Amniotic stem cell (primary cell): Measurements from ENCODE around the gene STAT5A.
"Not testable (repeated sequence)": the region's sequence is repeated elsewhere in the genome, so short reads cannot be mapped to it uniquely, and the experiment has no call there.

Experiments
- DNase-seq: peaks from one replicate; lab custom pipeline; 2025; lab: John Stamatoyannopoulos, UW

The STAT5A gene

DNA sequence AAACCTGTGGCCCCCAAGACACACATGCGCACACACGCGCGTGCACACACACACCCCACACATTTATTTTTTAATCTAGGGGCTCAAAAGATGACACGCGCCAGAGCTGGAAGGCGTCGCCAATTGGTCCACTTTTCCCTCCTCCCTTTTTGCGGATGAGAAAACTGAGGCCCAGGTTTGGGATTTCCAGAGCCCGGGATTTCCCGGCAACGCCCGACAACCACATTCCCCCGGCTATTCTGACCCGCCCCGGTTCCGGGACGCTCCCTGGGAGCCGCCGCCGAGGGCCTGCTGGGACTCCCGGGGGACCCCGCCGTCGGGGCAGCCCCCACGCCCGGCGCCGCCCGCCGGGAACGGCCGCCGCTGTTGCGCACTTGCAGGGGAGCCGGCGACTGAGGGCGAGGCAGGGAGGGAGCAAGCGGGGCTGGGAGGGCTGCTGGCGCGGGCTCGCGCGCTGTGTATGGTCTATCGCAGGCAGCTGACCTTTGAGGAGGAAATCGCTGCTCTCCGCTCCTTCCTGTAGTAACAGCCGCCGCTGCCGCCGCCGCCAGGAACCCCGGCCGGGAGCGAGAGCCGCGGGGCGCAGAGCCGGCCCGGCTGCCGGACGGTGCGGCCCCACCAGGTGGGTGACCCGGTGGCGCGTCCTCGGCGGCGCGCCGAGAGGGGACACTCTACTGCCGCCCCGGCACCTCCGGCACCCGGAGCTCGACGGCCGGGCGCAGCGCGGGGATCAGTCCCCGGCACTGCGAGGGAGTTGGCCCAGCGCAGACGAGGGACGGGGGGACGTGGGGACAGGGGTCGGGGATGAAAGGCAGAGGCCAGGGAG, at the start of gene STAT5A:
Gene STAT5A, plus strand, starts transcription at position 522 of the 826 bp plus-strand sequence. CDS start 914 bp downstream, outside the sequence.
- DNase-seq, result no peak

DNA sequence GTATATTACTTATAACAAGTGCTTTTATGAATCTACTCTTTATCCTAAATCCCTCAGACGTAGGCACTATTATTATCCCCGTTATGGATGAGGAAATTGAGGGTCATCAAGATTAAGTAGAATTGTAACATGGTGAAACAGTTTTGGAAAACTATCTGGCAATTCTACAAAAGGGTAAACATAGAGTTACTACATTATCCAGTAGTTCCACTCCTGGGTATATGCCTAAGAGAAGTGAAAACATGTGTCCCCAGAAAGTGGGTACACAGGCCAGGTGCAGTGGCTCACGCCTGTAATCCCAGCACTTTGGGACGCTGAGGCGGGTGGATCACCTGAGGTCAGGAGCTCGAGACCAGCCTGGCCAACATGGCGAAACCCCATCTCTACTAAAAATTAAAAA, 48.7 kb upstream of the STAT5A start:
- DNase-seq, result not testable (repeated sequence)

DNA sequence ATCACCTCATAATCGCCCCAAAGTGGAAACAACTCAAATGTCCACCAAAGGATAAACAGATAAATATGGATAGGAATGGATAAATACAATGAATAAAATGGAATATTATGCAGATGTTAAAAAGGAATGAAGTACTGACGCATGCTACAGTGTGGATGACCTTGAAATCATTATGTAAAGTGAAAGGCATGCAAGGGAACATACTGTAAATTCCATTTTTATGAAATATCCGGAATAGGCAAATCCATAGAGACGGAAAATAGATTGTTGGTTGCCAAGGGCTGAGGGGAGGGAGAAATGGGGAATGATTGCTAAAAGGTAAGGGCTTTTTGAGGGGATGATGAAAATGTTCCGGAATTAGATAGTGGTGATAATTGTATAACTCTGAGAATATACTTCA, 48.1 kb upstream of the STAT5A start:
- no peak for DNase-seq

GRCh38 chr17:42240863-42241262, 47.4 kb upstream of the STAT5A start:
- not testable (repeated sequence) for DNase-seq

GRCh38 chr17:42241871-42242270, 46.4 kb upstream of the STAT5A start:
- DNase-seq, result no peak

- DNase-seq, result no peak
Measured at GRCh38 chr17:42243493-42243982, 44.8 kb upstream of the STAT5A start.

DNA sequence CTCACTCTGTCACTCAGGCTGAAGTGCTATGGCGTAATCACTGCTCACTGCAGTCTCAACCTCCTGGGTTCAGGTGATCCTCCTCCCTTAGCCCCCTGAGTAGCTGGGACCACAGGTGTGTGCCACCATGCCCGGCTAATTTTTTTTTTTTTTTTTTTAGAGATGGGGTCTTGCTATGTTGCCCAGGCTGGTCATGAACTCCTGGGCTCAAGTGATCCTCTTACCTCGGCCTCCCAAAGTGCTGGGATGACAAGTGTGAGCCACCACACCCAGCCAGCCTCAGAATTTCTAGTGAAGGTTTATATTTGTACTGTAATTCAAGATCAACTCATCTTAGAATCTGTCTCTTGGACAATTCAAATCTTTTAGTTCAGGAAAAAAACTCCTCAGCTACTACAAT, 44.2 kb upstream of the STAT5A start:
- DNase-seq, result not testable (repeated sequence)

- not testable (repeated sequence) for DNase-seq
Measured at GRCh38 chr17:42245183-42245582, 43.1 kb upstream of the STAT5A start.

GRCh38 chr17:42246515-42246914, 41.8 kb upstream of the STAT5A start:
- no peak for DNase-seq

- DNase-seq, result no peak
Measured at GRCh38 chr17:42247734-42248133, 40.6 kb upstream of the STAT5A start.

DNA sequence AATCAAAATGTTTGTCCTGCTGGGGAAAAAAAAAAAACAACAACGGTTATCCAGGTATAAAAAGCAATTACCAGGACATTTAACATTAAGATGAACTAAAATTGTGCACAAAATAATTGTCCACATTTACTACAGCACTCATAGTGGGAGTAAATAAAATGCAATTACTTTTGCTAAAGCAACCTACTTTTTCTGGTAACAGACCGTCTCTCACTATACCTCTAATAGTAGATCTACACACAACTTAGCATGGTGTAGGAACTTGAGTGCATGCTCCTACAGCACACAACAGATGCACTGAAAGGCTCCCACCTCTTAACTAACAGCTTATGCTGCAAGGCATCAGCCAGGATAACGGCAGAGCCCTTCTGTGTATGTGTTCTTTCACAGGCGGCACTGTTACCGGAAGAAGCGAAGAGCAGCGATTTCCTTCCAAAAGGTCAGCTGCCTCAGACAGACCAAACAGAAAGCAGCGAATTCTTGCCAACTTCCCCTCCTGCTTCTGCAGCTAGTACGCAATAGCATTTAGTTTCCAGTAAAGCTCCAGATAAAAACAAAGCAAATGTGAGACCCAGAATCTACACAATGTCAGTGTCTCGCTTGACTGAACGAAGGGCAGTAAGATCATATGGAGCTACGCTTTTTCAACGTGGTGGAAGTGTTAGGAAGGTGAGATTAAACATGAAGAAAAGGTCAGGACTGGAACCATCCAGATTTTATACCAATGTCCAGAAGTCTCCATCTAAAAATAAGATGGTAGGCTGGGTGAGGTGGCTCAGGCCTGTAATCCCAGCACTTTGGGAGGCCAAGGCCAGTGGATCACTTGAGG, 39.7 kb upstream of the STAT5A start:
- DNase-seq, result no peak

GRCh38 chr17:42249681-42250446, 38.4 kb upstream of the STAT5A start:
- no peak for DNase-seq

DNA sequence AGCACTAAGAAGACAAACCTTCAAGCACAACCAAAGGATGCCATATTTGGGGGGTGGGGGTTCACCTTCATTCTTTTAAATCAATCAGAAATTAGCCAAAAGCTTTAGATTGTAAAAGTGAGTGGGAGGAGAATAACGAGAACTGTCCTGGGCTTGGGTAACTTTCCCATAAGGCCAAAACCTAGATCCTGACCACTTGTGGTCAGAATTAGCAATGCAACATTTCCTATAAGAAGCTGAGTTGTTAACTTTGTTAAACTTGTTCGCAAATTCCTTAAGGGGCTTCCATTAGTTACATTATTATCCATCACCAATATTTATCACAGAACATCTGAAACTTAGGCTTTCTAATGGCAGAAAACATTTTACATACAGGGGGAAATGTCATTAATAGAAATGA, 37.2 kb upstream of the STAT5A start:
- no peak for DNase-seq

GRCh38 chr17:42252597-42253550, 35.4 kb upstream of the STAT5A start:
- DNase-seq, result no peak

GRCh38 chr17:42253578-42253977, 34.7 kb upstream of the STAT5A start:
- no peak for DNase-seq

DNA sequence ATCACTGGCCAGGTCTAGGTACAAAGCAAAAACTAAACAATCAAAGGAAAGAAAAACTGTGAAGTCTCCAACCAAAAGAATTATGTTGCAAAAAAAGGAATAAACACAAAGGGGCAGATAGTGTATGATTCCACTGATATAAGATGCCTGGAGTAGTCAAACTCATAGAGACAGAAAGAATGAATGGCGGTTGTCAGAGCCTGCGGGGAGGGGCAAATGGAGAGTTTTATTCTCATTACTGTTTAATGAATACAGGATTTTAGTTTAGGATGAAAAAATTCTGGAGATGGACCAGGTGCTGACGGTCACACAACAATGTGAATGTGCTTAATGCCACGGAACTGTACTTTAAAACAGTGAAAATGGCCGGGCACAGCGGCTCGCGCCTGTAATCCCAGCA, 32.9 kb upstream of the STAT5A start:
- DNase-seq, result no peak

DNA sequence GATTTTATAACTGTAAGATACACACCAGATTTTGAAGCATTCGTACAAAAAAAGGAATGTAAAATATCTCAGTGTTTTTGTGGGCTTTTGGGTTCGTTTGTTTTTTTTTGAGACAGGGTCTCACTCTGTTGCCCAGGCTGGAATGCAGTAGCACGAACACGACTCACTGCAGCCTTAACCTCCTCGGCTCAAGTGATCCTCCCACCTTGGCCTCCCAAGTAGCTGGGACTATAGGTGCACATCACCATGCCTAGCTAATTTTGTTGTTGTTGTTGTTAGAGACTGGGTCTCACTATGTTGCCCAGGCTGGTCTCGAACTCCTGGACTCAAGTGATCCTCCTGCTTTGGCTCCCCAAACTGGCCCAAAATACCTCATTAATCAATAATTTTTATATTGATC, 28.0 kb upstream of the STAT5A start:
- no peak for DNase-seq

DNA sequence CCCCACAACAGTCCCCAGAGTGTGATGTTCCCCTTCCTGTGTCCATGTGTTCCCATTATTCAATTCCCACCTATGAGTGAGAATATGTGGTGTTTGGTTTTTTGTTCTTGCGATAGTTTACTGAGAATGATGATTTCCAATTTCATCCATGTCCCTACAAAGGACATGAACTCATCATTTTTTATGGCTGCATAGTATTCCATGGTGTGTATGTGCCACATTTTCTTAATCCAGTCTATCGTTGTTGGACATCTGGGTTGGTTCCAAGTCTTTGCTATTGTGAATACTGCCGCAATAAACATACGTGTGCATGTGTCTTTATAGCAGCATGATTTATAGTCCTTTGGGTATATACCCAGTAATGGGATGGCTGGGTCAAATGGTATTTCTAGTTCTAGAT, 23.9 kb upstream of the STAT5A start:
- DNase-seq, result not testable (repeated sequence)

GRCh38 chr17:42266462-42266861, 21.8 kb upstream of the STAT5A start:
- no peak for DNase-seq

DNA sequence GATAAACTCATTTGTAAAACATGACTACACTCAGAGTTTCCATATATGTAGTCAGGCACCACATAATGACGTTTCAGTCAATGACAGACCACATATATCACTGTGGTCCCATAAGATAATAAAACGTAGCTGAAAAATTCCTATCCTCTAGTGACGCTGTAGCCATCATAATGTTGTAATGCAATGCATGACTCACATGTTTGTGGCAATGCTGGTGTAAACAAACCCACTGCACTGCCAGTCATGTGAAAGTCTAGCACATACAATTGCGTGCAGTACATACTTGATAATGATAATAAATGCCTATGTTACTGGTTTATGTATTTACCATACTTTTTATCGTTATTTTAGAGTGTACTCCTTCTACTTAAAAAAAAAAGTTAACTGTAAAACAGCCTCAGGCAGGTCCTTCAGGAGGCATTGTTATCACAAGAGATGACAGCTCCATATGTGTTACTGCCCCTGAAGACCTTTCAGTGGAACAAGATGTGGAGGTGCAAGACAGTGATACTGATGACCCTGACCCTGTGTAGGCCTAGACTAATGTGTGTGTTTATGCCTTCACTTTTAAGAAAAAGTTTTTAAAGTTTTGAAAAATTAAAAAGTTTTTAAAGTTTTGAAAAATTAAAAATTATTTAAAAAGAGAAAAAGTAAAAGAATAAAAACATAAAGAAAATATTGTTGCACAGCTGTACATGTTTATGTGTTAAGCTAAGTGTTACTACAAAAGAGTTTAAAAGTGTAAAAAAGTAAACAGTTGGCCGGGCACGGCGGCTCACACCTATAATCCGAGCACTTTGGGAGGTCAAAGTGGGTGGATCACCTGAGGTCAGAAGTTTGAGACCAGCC, 21.2 kb upstream of the STAT5A start:
- DNase-seq, result peak; percentile 57
